ENCODE measurements around the gene C1orf159. TPM values are rescaled to one million over a fixed set of nuclear protein-coding genes. Genes with fewer than 3 reads are reported as not detected.

Gene C1orf159
- polyA plus RNA-seq, 1 donor from 2014 or later, result 31.5 TPM

GRCh38 chr1:1122078-1122811 lies 6.4 kb upstream of the C1orf159 start:
- Histone ChIP-seq H3K9me3 (ENCODE audit: low read length) (no peaks in the 10 kb centered on the region), H3K79me2 (replicated peaks; ENCODE audit: insufficient read depth, low read length) (no peaks in the 10 kb centered on the region), H3K4me3 (ENCODE audit: low read length) (no peak overlapping the region), H3K9me2 (ENCODE audit: insufficient read depth, low read length) (no peaks in the 10 kb centered on the region), H4K20me1 (ENCODE audit: insufficient read depth) (no peaks in the 10 kb centered on the region), H3K36me3 (ENCODE audit: insufficient read depth, low read length) (no peaks in the 10 kb centered on the region), H3F3A (ENCODE audit: insufficient read depth, low read length, poor library complexity, severe bottlenecking) (no peaks in the 10 kb centered on the region), H2AFZ (ENCODE audit: low read depth, low read length) (no peak overlapping the region), H3K27ac (ENCODE audit: low read length) (no peak overlapping the region), H3K9ac (ENCODE audit: low read length) (no peak overlapping the region), H3K27me3 (ENCODE audit: insufficient read depth, low read depth, low read length) (peaks cover 4% of the 10 kb centered on the region), H3K4me2 (ENCODE audit: low read length) (no peak overlapping the region)
- TF ChIP-seq, protein P1, sequence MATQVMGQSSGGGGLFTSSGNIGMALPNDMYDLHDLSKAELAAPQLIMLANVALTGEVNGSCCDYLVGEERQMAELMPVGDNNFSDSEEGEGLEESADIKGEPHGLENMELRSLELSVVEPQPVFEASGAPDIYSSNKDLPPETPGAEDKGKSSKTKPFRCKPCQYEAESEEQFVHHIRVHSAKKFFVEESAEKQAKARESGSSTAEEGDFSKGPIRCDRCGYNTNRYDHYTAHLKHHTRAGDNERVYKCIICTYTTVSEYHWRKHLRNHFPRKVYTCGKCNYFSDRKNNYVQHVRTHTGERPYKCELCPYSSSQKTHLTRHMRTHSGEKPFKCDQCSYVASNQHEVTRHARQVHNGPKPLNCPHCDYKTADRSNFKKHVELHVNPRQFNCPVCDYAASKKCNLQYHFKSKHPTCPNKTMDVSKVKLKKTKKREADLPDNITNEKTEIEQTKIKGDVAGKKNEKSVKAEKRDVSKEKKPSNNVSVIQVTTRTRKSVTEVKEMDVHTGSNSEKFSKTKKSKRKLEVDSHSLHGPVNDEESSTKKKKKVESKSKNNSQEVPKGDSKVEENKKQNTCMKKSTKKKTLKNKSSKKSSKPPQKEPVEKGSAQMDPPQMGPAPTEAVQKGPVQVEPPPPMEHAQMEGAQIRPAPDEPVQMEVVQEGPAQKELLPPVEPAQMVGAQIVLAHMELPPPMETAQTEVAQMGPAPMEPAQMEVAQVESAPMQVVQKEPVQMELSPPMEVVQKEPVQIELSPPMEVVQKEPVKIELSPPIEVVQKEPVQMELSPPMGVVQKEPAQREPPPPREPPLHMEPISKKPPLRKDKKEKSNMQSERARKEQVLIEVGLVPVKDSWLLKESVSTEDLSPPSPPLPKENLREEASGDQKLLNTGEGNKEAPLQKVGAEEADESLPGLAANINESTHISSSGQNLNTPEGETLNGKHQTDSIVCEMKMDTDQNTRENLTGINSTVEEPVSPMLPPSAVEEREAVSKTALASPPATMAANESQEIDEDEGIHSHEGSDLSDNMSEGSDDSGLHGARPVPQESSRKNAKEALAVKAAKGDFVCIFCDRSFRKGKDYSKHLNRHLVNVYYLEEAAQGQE (IDR thresholded peaks at IDR 0.05; ENCODE audit: borderline replicate concordance), result no peak
- TF ChIP-seq, protein P2, sequence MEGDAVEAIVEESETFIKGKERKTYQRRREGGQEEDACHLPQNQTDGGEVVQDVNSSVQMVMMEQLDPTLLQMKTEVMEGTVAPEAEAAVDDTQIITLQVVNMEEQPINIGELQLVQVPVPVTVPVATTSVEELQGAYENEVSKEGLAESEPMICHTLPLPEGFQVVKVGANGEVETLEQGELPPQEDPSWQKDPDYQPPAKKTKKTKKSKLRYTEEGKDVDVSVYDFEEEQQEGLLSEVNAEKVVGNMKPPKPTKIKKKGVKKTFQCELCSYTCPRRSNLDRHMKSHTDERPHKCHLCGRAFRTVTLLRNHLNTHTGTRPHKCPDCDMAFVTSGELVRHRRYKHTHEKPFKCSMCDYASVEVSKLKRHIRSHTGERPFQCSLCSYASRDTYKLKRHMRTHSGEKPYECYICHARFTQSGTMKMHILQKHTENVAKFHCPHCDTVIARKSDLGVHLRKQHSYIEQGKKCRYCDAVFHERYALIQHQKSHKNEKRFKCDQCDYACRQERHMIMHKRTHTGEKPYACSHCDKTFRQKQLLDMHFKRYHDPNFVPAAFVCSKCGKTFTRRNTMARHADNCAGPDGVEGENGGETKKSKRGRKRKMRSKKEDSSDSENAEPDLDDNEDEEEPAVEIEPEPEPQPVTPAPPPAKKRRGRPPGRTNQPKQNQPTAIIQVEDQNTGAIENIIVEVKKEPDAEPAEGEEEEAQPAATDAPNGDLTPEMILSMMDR (IDR thresholded peaks at IDR 0.05; ENCODE audit: poor library complexity, severe bottlenecking), result peak; percentile 78
- TF ChIP-seq EP300 (conservative IDR thresholded peaks at IDR 0.05; ENCODE audit: poor library complexity, severe bottlenecking) (no peak), SMC3 (conservative IDR thresholded peaks at IDR 0.05; ENCODE audit: poor library complexity) (peak; percentile 80), EZH2 (IDR thresholded peaks at IDR 0.05; ENCODE audit: borderline replicate concordance, insufficient read depth, low read length, poor library complexity, severe bottlenecking) (no peak), RAD21 (conservative IDR thresholded peaks at IDR 0.05) (peak; percentile 83), MXI1 (conservative IDR thresholded peaks at IDR 0.05; ENCODE audit: poor library complexity, severe bottlenecking) (no peak), TAF1 (IDR thresholded peaks at IDR 0.05; ENCODE audit: low read depth) (no peak), POLR2AphosphoS5 (IDR thresholded peaks at IDR 0.05) (no peak)

DNA sequence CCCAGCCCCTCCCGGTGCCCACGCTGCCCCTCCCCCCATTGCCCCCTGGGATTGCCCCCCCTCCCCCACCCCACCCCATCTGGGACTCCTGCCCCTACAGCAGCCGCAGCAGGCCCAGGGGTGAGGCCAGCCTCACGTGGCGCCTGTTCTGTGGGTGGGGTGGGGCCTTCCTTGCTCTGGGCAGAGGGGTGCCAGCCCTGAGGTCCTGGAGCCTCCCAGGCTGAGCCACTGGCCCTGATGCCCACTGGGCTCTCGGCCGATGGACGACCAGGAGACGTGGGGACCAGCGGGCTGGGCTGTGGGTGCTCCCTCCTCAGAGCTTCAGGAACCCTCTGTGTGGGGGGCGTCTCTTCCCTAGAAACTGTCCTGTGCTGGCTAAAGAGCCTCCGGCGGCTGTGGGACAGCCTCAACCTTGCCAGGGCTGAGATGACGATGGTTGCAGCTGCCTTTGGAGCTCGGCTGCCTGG lies 5.8 kb upstream of the C1orf159 start:
- Histone ChIP-seq H3K4me3 (ENCODE audit: low read length) (no peak overlapping the region), H3K27me3 (ENCODE audit: insufficient read depth, low read depth, low read length) (peaks cover 5% of the 10 kb centered on the region), H2AFZ (ENCODE audit: low read depth, low read length) (no peak overlapping the region), H3K36me3 (ENCODE audit: insufficient read depth, low read length) (no peaks in the 10 kb centered on the region), H4K20me1 (ENCODE audit: insufficient read depth) (no peaks in the 10 kb centered on the region), H3K27ac (ENCODE audit: low read length) (no peak overlapping the region), H3K9me2 (ENCODE audit: insufficient read depth, low read length) (no peaks in the 10 kb centered on the region), H3F3A (ENCODE audit: insufficient read depth, low read length, poor library complexity, severe bottlenecking) (no peaks in the 10 kb centered on the region), H3K79me2 (replicated peaks; ENCODE audit: insufficient read depth, low read length) (no peaks in the 10 kb centered on the region), H3K4me2 (ENCODE audit: low read length) (no peak overlapping the region), H3K9me3 (ENCODE audit: low read length) (no peaks in the 10 kb centered on the region), H3K9ac (ENCODE audit: low read length) (no peak overlapping the region)
- TF ChIP-seq, protein P2 (IDR thresholded peaks at IDR 0.05; ENCODE audit: poor library complexity, severe bottlenecking), result no peak

Data from neural cell (in vitro differentiated cells).